Adrenal gland (tissue), 5 donors: Measurements from ENCODE around the gene DDX41.

ENCODE experiments used
- POLR2A ChIP-seq, 2 donors: fragments of 450-650 bp; IDR thresholded peaks; one replicate each; pipeline ENCODE4 v1.6.1; 2017; ENCODE audit warnings: antibody characterized with exemption in 2 of 2, mild to moderate bottlenecking in 2 of 2, moderate library complexity in 1 of 2
- TF ChIP-seq, protein P1 (sequence below), 6 experiments: fragments of 450-650 bp in 4 of 6; fragments of 200-600 bp in 2 of 6; sonication (generic) in 1 of 6; IDR thresholded peaks; 1 replicate in 5 of 6; 2 replicates in 1 of 6; pipeline versions ENCODE4 v1.5.1 to v1.8.0; 2016 to 2021; ENCODE audit warnings: antibody characterized with exemption in 6 of 6, mild to moderate bottlenecking in 2 of 6, moderate library complexity in 1 of 6
- donor health status: DM: no; HTN: no; CAD: no.

DNA sequence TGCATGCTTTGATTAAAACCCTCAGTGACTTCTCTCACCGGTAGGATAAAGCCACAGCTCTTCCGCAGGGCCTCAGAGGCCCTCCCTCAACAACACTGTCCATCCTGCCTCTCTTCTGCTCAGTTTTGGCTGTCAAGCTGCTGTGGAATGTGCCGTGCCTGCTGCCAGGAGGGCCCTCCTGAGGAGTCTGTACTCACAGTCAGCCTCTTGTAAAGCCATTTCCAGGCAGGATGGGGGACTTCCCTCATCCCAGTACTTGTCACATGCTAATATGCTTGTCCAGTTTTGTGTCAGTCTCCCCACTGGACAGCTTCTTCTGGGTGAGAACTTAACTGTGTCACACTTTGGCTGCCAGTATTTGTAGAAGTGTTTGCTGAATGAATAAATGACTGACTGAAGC lies 13.9 kb upstream of the DDX41 start:
- TF ChIP-seq, protein P1, sequence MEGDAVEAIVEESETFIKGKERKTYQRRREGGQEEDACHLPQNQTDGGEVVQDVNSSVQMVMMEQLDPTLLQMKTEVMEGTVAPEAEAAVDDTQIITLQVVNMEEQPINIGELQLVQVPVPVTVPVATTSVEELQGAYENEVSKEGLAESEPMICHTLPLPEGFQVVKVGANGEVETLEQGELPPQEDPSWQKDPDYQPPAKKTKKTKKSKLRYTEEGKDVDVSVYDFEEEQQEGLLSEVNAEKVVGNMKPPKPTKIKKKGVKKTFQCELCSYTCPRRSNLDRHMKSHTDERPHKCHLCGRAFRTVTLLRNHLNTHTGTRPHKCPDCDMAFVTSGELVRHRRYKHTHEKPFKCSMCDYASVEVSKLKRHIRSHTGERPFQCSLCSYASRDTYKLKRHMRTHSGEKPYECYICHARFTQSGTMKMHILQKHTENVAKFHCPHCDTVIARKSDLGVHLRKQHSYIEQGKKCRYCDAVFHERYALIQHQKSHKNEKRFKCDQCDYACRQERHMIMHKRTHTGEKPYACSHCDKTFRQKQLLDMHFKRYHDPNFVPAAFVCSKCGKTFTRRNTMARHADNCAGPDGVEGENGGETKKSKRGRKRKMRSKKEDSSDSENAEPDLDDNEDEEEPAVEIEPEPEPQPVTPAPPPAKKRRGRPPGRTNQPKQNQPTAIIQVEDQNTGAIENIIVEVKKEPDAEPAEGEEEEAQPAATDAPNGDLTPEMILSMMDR (IDR thresholded peaks at IDR 0.05) = no peak
- TF ChIP-seq POLR2A (IDR thresholded peaks at IDR 0.05) = no peak
